HG02678 (cell line): ENCODE measurements around the gene RYR1.
A peak's percentile ranks its signal among the peaks of the same experiment; 100 is the strongest.
"Not testable (repeated sequence)": the region's sequence is repeated elsewhere in the genome, so short reads cannot be mapped to it uniquely, and the experiment has no call there.

ENCODE experiments used
- ATAC-seq: cut with Tn5 transposase; IDR thresholded peaks from one replicate; pipeline ENCODE4 v1.9.1; 2021; ENCODE audit warnings: mild to moderate bottlenecking, moderate library complexity; ENCODE audit not compliant: unreplicated experiment

The RYR1 gene

GRCh38 chr19:38599722-38600121 lies 166.2 kb downstream of the RYR1 start:
- ATAC-seq: no peak

- ATAC-seq: not testable (repeated sequence)
Observed at GRCh38 chr19:38602856-38603255, 169.4 kb downstream of the RYR1 start.

GRCh38 chr19:38606131-38606530 lies 172.6 kb downstream of the RYR1 start:
- no peak for ATAC-seq

GRCh38 chr19:38614289-38614688 lies 180.8 kb downstream of the RYR1 start:
- ATAC-seq: no peak

- ATAC-seq: no peak
Observed at GRCh38 chr19:38615007-38615581, 181.6 kb downstream of the RYR1 start.

- no peak for ATAC-seq
Observed at GRCh38 chr19:38616265-38616664, 182.8 kb downstream of the RYR1 start.

GRCh38 chr19:38617283-38617763 lies 183.8 kb downstream of the RYR1 start:
- no peak for ATAC-seq

GRCh38 chr19:38617764-38618589 lies 184.5 kb downstream of the RYR1 start, which contains the start of gene MAP4K1:
TSS of gene MAP4K1 (minus strand) at chr19:38617953. CDS start at chr19:38617895, 58 bp downstream.
- ATAC-seq: peak; percentile 61

- ATAC-seq: peak; percentile 71
Observed at GRCh38 chr19:38618590-38619360, 185.3 kb downstream of the RYR1 start, which contains the start of gene EIF3K. TSS of gene EIF3K (plus strand) at chr19:38619188. CDS start at chr19:38619269, 81 bp downstream.

GRCh38 chr19:38619361-38620174 lies 186.1 kb downstream of the RYR1 start:
- peak; percentile 2 for ATAC-seq

GRCh38 chr19:38624822-38625221 lies 191.3 kb downstream of the RYR1 start:
- no peak for ATAC-seq

GRCh38 chr19:38626401-38626800 lies 192.9 kb downstream of the RYR1 start:
- ATAC-seq: no peak

GRCh38 chr19:38629568-38629967 lies 196.1 kb downstream of the RYR1 start:
- ATAC-seq: no peak

GRCh38 chr19:38631301-38631700 lies 197.8 kb downstream of the RYR1 start:
- not testable (repeated sequence) for ATAC-seq

GRCh38 chr19:38631811-38632475 lies 198.5 kb downstream of the RYR1 start:
- ATAC-seq: not testable (repeated sequence)

- ATAC-seq: no peak
Observed at GRCh38 chr19:38632476-38633213, 199.2 kb downstream of the RYR1 start.

GRCh38 chr19:38634757-38635482 lies 201.4 kb downstream of the RYR1 start:
- ATAC-seq: no peak
